SU-DHL-6 (cell line): ENCODE measurements around the gene BRD9.

ENCODE experiments used
- H2AFZ ChIP-seq: fragments of 200-600 bp; sonication (generic); 2 replicates; pipeline ENCODE4 v1.6.1; 2014; ENCODE audit warnings: low read depth, mild to moderate bottlenecking, moderate library complexity, mixed read lengths, antibody characterized with exemption, low read length; ENCODE audit not compliant: severe bottlenecking
- H3F3A ChIP-seq: fragments of 200-600 bp; shearing (Covaris generic); 2 replicates; pipeline ENCODE4 v1.6.0; 2016; ENCODE audit warnings: antibody characterized with exemption, mild to moderate bottlenecking; ENCODE audit not compliant: insufficient read depth
- H3K27ac ChIP-seq: fragments of 200-600 bp; sonication (generic); 2 replicates; pipeline ENCODE4 v1.5.1; 2016; ENCODE audit warnings: low read depth, mild to moderate bottlenecking, low read length, moderate library complexity, mixed read lengths
- H3K27me3 ChIP-seq: fragments of 200-600 bp; sonication (generic), shearing (Covaris generic); 2 replicates; pipeline ENCODE4 v1.6.0; 2014; ENCODE audit warnings: mild to moderate bottlenecking, low read length
- H3K36me3 ChIP-seq: fragments of 200-600 bp; sonication (generic); 2 replicates; pipeline ENCODE4 v1.6.1; 2014; ENCODE audit warnings: mild to moderate bottlenecking, low read length, mixed read lengths
- H3K4me2 ChIP-seq: fragments of 300-600, 200-600 bp; shearing (Covaris generic), sonication (generic); 2 replicates; pipeline ENCODE4 v1.6.0; 2014; ENCODE audit warnings: low read length, low read depth, mild to moderate bottlenecking; ENCODE audit not compliant: poor library complexity, severe bottlenecking
- H3K4me3 ChIP-seq: fragments of 200-600 bp; sonication (generic); 2 replicates; pipeline ENCODE4 v1.5.1; 2014; ENCODE audit warnings: antibody characterized with exemption, low read length, mild to moderate bottlenecking, mixed read lengths; ENCODE audit not compliant: insufficient read depth, poor library complexity, severe bottlenecking
- H3K79me2 ChIP-seq: fragments of 200-600 bp; sonication (generic); 2 replicates; pipeline ENCODE4 v1.6.1; 2014; ENCODE audit warnings: mild to moderate bottlenecking, low read length, moderate library complexity; ENCODE audit not compliant: insufficient read depth
- H3K9ac ChIP-seq: fragments of 200-600 bp; sonication (generic); 2 replicates; pipeline ENCODE4 v1.7.0; 2014; ENCODE audit warnings: mild to moderate bottlenecking, low read length
- H3K9me2 ChIP-seq: fragments of 200-600 bp; sonication (generic); replicated peaks from 2 replicates; pipeline ENCODE4 v1.6.1; 2014; ENCODE audit warnings: low read length; ENCODE audit not compliant: insufficient read depth
- H3K9me3 ChIP-seq: fragments of 200-600 bp; sonication (generic); 2 replicates; pipeline ENCODE4 v1.6.1; 2014; ENCODE audit warnings: low read length, mixed read lengths; ENCODE audit not compliant: insufficient read depth
- H4K20me1 ChIP-seq: fragments of 200-600 bp; sonication (generic); 2 replicates; pipeline ENCODE4 v1.6.1; 2014; ENCODE audit warnings: low read depth, mild to moderate bottlenecking, antibody characterized with exemption, low read length, moderate library complexity, mixed read lengths
- CTCF ChIP-seq: fragments of 200-600 bp; sonication (generic); IDR thresholded peaks from one replicate; pipeline ENCODE4 v1.5.1; 2017; ENCODE audit warnings: antibody characterized with exemption, mild to moderate bottlenecking, low read length, moderate library complexity; ENCODE audit not compliant: insufficient read depth, poor library complexity, severe bottlenecking
- EZH2phosphoT487 ChIP-seq: fragments of 200-600 bp; sonication (generic), shearing (Covaris generic); conservative IDR thresholded peaks from 2 replicates; pipeline ENCODE4 v1.6.1; 2018; ENCODE audit warnings: mild to moderate bottlenecking, antibody characterized with exemption, low read length, moderate library complexity, mixed read lengths

BRD9 gene

GRCh38 chr5:914612-915011, 22.0 kb upstream of the BRD9 start:
- H3K9ac ChIP-seq, result no peak overlapping the region
- H3K4me3 ChIP-seq, result no peak overlapping the region
- no peak overlapping the region for H2AFZ ChIP-seq
- H3K4me2 ChIP-seq, result no peak overlapping the region
- no peaks in the 10 kb centered on the region for H4K20me1 ChIP-seq
- H3K9me2 ChIP-seq, result no peaks in the 10 kb centered on the region
- no peaks in the 10 kb centered on the region for H3K9me3 ChIP-seq
- no peaks in the 10 kb centered on the region for H3K27me3 ChIP-seq
- TF ChIP-seq EZH2phosphoT487 (no peak), CTCF (no peak)
- H3K36me3 ChIP-seq, result no peaks in the 10 kb centered on the region
- no peaks in the 10 kb centered on the region for H3F3A ChIP-seq
- no peak overlapping the region for H3K27ac ChIP-seq
- no peaks in the 10 kb centered on the region for H3K79me2 ChIP-seq

GRCh38 chr5:914174-914573, 21.6 kb upstream of the BRD9 start:
- Histone ChIP-seq H3K9me3 (no peaks in the 10 kb centered on the region), H3K27me3 (no peaks in the 10 kb centered on the region), H3K4me3 (no peak overlapping the region), H3K36me3 (no peaks in the 10 kb centered on the region), H3K27ac (no peak overlapping the region), H4K20me1 (no peaks in the 10 kb centered on the region), H3K79me2 (no peaks in the 10 kb centered on the region), H2AFZ (no peak overlapping the region), H3K9me2 (no peaks in the 10 kb centered on the region), H3F3A (no peaks in the 10 kb centered on the region), H3K4me2 (no peak overlapping the region), H3K9ac (no peak overlapping the region)
- TF ChIP-seq EZH2phosphoT487 (no peak), CTCF (no peak)

- H3K9me3 ChIP-seq, result no peaks in the 10 kb centered on the region
- no peaks in the 10 kb centered on the region for H4K20me1 ChIP-seq
- TF ChIP-seq EZH2phosphoT487 (no peak), CTCF (no peak)
- no peak overlapping the region for H3K4me2 ChIP-seq
- no peak overlapping the region for H3K27ac ChIP-seq
- no peaks in the 10 kb centered on the region for H3K79me2 ChIP-seq
- no peak overlapping the region for H2AFZ ChIP-seq
- H3K27me3 ChIP-seq, result no peaks in the 10 kb centered on the region
- no peaks in the 10 kb centered on the region for H3K9me2 ChIP-seq
- no peak overlapping the region for H3K9ac ChIP-seq
- H3K4me3 ChIP-seq, result no peak overlapping the region
- no peaks in the 10 kb centered on the region for H3F3A ChIP-seq
- H3K36me3 ChIP-seq, result no peaks in the 10 kb centered on the region
Measured at GRCh38 chr5:912280-913091, 19.9 kb upstream of the BRD9 start.
